Measurements from ENCODE around the gene CLCNKB. TPM values are rescaled to one million over a fixed set of nuclear protein-coding genes. Genes with fewer than 3 reads are reported as not detected.
"Not testable (repeated sequence)": the region's sequence is repeated elsewhere in the genome, so short reads cannot be mapped to it uniquely, and the experiment has no call there.

The CLCNKB gene
- total RNA-seq, 1 donor from 2014 or later = 0.18 TPM

DNA sequence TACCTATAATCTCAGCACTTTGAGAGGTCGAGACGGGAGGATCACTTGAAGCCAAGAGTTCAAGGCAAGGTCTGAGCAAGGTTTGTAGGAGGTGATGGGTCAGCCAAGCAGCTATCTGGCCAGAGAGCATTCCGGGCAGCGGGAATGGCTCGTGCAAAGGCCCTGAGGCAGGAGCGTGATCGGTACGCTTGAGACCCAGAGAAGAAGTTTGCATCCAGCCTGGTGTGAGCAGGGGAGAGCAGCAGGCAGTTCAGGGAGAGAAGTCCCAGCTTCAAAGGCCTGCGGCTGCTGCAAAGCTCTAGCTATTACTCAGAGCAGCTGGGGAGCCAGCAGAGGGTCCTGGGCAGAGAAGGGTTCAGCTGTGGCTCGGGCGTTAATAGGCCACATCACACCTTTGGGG is 44.7 kb upstream of the CLCNKB start:
- no peaks in the 10 kb centered on the region for H3K27me3 ChIP-seq (ENCODE audit: low read depth)
- no peaks in the 10 kb centered on the region for H3K9me3 ChIP-seq
- H3K4me3 ChIP-seq = no peak overlapping the region
- ATAC-seq (no peak), DNase-seq (no peak)
- no peaks in the 10 kb centered on the region for H3K4me1 ChIP-seq
- no peak overlapping the region for H3K27ac ChIP-seq
- intact Hi-C loops (cut with DNase I) = loop anchor here (10.0 kb wide), 1 partner anchor 184 kb away; no protein-coding TSS in a partner anchor
- H3K36me3 ChIP-seq = no peaks in the 10 kb centered on the region
- no peak for TF ChIP-seq CTCF (IDR thresholded peaks at IDR 0.05)

DNA sequence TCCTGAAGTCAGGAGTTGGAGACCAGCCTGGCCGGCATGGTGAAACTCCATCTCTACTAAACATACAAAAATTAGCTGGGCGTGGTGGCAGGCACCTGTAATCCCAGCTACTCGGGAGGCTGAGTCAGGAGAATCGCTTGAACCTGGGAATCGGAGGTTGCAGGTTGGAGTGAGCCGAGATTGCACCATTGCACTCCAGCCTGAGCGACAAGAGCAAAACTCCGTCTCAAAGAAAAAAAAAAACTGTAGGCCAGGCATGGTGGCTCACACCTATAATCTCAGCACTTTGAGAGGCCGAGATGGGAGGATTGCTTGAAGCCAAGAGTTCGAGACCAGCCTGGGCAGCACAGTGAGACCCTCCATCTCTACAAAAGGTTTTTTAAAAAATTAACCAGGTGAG is 42.3 kb upstream of the CLCNKB start:
- intact Hi-C loops (cut with DNase I); H3K4me3 ChIP-seq; H3K36me3 ChIP-seq; H3K27ac ChIP-seq; H3K4me1 ChIP-seq; H3K9me3 ChIP-seq; H3K27me3 ChIP-seq (ENCODE audit: low read depth); DNase-seq; ATAC-seq: not testable (repeated sequence)

DNA sequence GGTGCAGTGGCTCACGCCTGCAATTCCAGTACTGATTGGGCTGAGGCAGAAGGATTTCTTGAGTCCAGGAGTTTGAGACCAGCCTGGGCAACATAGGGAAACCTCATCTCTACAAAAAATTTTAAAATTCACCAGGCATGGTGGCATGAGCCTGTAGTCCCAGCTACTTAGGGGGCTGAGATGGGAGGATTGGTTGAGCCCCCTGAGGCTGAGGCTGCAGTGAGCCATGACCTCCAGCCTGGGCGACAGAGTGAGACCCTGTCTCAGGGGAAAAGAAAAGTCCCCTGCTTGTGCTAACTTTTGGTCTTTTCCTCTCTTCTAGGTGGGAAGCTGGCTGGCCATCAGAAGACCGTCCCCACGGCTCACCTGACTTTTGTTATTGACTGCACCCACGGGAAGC is 38.0 kb upstream of the CLCNKB start:
- no peaks in the 10 kb centered on the region for H3K36me3 ChIP-seq
- no peak for ATAC-seq
- intact Hi-C loops (cut with DNase I) = no loop called here
- DNase-seq = no peak
- no peaks in the 10 kb centered on the region for H3K27me3 ChIP-seq (ENCODE audit: low read depth)
- no peak for TF ChIP-seq CTCF (IDR thresholded peaks at IDR 0.05)
- H3K27ac ChIP-seq = no peak overlapping the region
- no peaks in the 10 kb centered on the region for H3K9me3 ChIP-seq
- H3K4me3 ChIP-seq = no peak overlapping the region
- H3K4me1 ChIP-seq = no peaks in the 10 kb centered on the region

GRCh38 chr1:16006010-16006409 is 37.6 kb upstream of the CLCNKB start:
- H3K36me3 ChIP-seq = no peaks in the 10 kb centered on the region
- intact Hi-C loops (cut with DNase I) = no loop called here
- H3K4me1 ChIP-seq = no peaks in the 10 kb centered on the region
- H3K4me3 ChIP-seq = no peak overlapping the region
- no peaks in the 10 kb centered on the region for H3K27me3 ChIP-seq (ENCODE audit: low read depth)
- ATAC-seq (no peak), DNase-seq (peak; percentile 18)
- H3K27ac ChIP-seq = no peak overlapping the region
- no peak for TF ChIP-seq CTCF (IDR thresholded peaks at IDR 0.05)
- H3K9me3 ChIP-seq = no peaks in the 10 kb centered on the region

- intact Hi-C loops (cut with DNase I) = no loop called here
- H3K4me1 ChIP-seq = no peaks in the 10 kb centered on the region
- no peak for ATAC-seq
Observed at GRCh38 chr1:16006552-16007485, 36.8 kb upstream of the CLCNKB start.

More at GRCh38 chr1:16006552-16007485, 36.8 kb upstream of the CLCNKB start:
- Histone ChIP-seq H3K27me3 (ENCODE audit: low read depth) (no peaks in the 10 kb centered on the region), H3K36me3 (no peaks in the 10 kb centered on the region), H3K4me3 (no peak overlapping the region), H3K9me3 (no peaks in the 10 kb centered on the region), H3K27ac (no peak overlapping the region)
- TF ChIP-seq CTCF (IDR thresholded peaks at IDR 0.05) = no peak
- DNase-seq = peak; percentile 15
